Measurements from ENCODE around the gene ACOT9. TPM values are rescaled to one million over a fixed set of nuclear protein-coding genes. Genes with fewer than 3 reads are reported as not detected.

The ACOT9 gene
- total and polyA plus RNA-seq, 10 of the 15 experiments (the other 5 are each of a cell fraction or from before 2014, with no cell fraction given) = 17.4 to 42.5 (median 23.3) TPM

GRCh38 chrX:23754664-23755063 lies 11.6 kb upstream of the ACOT9 start (continued):
- TF ChIP-seq CBX3 (IDR thresholded peaks at IDR 0.05; ENCODE audit: borderline replicate concordance, low read depth) (no peak), EZH2 (IDR thresholded peaks at IDR 0.05; ENCODE audit: borderline replicate concordance, control insufficient read depth, low read depth, low read length) (no peak), RCOR1 (conservative IDR thresholded peaks at IDR 0.05; ENCODE audit: low read depth, low read length) (no peak)

- POLR2A ChIA-PET = interaction anchor here (0.7 kb wide), 1 partner anchor 716 kb away, joined by 5 read pairs; no protein-coding TSS in a partner anchor
- no peak for FAIRE-seq
These were observed 9.8 kb upstream of the ACOT9 start for GRCh38 chrX:23752740-23753415.

More at GRCh38 chrX:23752740-23753415, 9.8 kb upstream of the ACOT9 start:
- Histone ChIP-seq H3K4me2 (ENCODE audit: control insufficient read depth, insufficient read depth) (no peak overlapping the region), H3K36me3 (ENCODE audit: control insufficient read depth in 2 of 2, insufficient read depth in 2 of 2, low read length in 1 of 2) (no peaks in the 10 kb centered on the region), H3K27me3 (replicated peaks in 1 of 2; ENCODE audit: control insufficient read depth in 2 of 2, insufficient read depth in 2 of 2, low read length in 1 of 2) (no peaks in the 10 kb centered on the region), H3K9me3 (replicated peaks; ENCODE audit: control insufficient read depth, insufficient read depth, low read length) (no peaks in the 10 kb centered on the region), H3K27ac (ENCODE audit: control insufficient read depth, insufficient read depth) (no peak overlapping the region), H3K4me3 (no peak overlapping the region), H3K9ac (ENCODE audit: control insufficient read depth, insufficient read depth, low read length) (no peak overlapping the region), H4K20me1 (ENCODE audit: control insufficient read depth, insufficient read depth) (no peaks in the 10 kb centered on the region), H3K79me2 (ENCODE audit: control insufficient read depth, insufficient read depth, low read length) (no peaks in the 10 kb centered on the region), H2AFZ (ENCODE audit: control insufficient read depth, low read depth, low read length) (no peak overlapping the region), H3K4me1 (ENCODE audit: control insufficient read depth, insufficient read depth, low read length) (no peaks in the 10 kb centered on the region)
- intact Hi-C loops (cut with micrococcal nuclease; ENCODE audit: unreplicated experiment) (no loop called here), in situ Hi-C loops (cut with MboI) (loop anchor here (10.0 kb wide), 1 partner anchor 152 kb away; the partner anchor contains the start of genes APOO and CXorf58)
- WGBS (ENCODE audit: insufficient coverage, insufficient replicate concordance, low lambda C conversion rate, missing lambda C conversion rate) = 69% methylated on average over 2 of the region's 2 CpGs
- ChIA-PET SMC1A (ENCODE audit: uncharacterized antibody, unreplicated experiment) (interaction anchor here (4.1 kb wide), 1 partner anchor 149 kb away, joined by 13 read pairs; no protein-coding TSS in a partner anchor), CTCF (interaction anchor here (1.4 to 1.6 kb wide), 2 partner anchors 30 to 149 kb away, joined by 4 to 12 read pairs; no protein-coding TSS in a partner anchor), RAD21 (ENCODE audit: unreplicated experiment) (interaction anchor here (1.6 kb wide), 1 partner anchor 149 kb away, joined by 6 read pairs; no protein-coding TSS in a partner anchor)
- ATAC-seq (no peak), DNase-seq (ENCODE audit: low read depth, low spot score) (no peak)
- no TSS peak for BruUV-seq (replicated peaks)
- TF ChIP-seq POLR2AphosphoS5 (IDR thresholded peaks at IDR 0.05; ENCODE audit: low read length) = no peak
- no peak for TF ChIP-seq RBBP5 (conservative IDR thresholded peaks at IDR 0.05)
- no peak for TF ChIP-seq FOXK2 (IDR thresholded peaks at IDR 0.05)
- no peak for TF ChIP-seq IRF4 (IDR thresholded peaks at IDR 0.05; ENCODE audit: low read depth, low read length)
- no peak for TF ChIP-seq POU2F2 (IDR thresholded peaks at IDR 0.05; ENCODE audit: borderline replicate concordance, low read depth, low read length)
- TF ChIP-seq CUX1 (IDR thresholded peaks at IDR 0.05; ENCODE audit: insufficient replicate concordance, low read depth, low read length) = no peak
- no peak for TF ChIP-seq TARDBP (IDR thresholded peaks at IDR 0.05; ENCODE audit: borderline replicate concordance)
- TF ChIP-seq SMC3 (IDR thresholded peaks at IDR 0.05; ENCODE audit: borderline replicate concordance, low read length) = no peak
- TF ChIP-seq IRF3 (IDR thresholded peaks at IDR 0.05) = no peak
- no peak for TF ChIP-seq MYC (IDR thresholded peaks at IDR 0.05; ENCODE audit: insufficient read depth, insufficient read length, insufficient replicate concordance, low read length, severe bottlenecking)

All from GM12878 (cell line).